ENCODE measurements around the gene MAEA.

Gene MAEA

DNA sequence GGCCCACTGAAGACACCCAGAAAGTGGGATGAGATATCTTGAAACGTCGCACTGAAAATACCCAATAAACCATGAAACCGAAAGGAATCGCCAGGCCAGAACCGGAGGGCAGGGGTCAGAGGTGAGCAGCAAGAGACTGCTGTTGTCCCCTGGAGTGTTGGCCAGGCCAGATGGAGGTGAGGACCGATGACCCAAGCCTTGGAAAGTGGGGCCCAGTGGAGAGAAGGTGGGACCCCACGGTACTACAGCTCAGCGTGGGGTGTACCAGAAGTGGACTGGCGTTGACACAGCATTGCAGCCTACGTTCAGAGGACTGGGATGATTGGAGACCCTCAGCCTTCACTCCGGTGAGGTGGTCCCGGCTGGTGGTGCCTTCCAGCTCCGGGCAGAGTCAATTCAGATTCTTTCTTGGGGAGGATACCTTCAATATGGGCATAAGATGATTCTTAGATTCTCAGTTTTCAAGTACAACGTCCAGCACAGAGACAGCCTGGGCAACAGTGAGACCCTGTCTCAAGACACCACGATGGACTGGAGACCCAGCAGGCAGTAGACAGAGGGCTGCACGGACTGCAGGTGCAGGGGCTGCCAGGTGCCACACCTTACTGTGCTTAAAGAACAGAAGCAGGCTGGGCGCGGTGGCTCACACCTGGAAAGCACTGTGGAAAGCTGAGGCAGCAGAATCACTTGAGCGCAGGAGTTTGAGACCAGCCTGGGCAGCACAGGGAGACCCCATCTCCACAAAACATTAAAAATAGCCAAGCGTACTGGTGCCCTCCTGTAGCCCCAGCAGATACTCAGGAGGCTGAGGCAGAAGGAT, 23.3 kb downstream of the MAEA start:
- H3K4me3 ChIP-seq (ENCODE audit: low read length) = no peak overlapping the region
- DNase-seq (ENCODE audit: low read depth) = no peak
- TF ChIP-seq, protein P1, sequence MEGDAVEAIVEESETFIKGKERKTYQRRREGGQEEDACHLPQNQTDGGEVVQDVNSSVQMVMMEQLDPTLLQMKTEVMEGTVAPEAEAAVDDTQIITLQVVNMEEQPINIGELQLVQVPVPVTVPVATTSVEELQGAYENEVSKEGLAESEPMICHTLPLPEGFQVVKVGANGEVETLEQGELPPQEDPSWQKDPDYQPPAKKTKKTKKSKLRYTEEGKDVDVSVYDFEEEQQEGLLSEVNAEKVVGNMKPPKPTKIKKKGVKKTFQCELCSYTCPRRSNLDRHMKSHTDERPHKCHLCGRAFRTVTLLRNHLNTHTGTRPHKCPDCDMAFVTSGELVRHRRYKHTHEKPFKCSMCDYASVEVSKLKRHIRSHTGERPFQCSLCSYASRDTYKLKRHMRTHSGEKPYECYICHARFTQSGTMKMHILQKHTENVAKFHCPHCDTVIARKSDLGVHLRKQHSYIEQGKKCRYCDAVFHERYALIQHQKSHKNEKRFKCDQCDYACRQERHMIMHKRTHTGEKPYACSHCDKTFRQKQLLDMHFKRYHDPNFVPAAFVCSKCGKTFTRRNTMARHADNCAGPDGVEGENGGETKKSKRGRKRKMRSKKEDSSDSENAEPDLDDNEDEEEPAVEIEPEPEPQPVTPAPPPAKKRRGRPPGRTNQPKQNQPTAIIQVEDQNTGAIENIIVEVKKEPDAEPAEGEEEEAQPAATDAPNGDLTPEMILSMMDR (conservative IDR thresholded peaks at IDR 0.05; ENCODE audit: low read depth, low read length) = no peak

DNA sequence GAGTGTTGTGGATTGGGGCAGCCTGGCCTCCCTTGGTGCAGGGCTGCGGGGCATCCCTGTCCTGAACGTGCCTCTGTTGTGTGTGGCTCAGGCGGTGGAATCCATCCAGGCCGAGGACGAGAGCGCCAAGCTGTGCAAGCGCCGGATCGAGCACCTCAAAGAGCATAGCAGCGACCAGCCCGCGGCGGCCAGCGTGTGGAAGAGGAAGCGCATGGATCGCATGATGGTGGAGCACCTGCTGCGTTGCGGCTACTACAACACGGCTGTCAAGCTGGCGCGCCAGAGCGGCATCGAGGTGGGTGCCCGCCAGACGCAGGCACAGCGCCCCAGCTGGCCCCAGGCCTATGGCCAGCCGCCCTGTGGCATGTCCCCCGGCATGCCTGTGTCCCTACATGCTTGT, 25.6 kb downstream of the MAEA start:
- TF ChIP-seq, protein P1 (conservative IDR thresholded peaks at IDR 0.05; ENCODE audit: low read depth, low read length) = no peak
- DNase-seq (ENCODE audit: low read depth) = no peak
- H3K4me3 ChIP-seq (ENCODE audit: low read length) = no peak overlapping the region

DNA sequence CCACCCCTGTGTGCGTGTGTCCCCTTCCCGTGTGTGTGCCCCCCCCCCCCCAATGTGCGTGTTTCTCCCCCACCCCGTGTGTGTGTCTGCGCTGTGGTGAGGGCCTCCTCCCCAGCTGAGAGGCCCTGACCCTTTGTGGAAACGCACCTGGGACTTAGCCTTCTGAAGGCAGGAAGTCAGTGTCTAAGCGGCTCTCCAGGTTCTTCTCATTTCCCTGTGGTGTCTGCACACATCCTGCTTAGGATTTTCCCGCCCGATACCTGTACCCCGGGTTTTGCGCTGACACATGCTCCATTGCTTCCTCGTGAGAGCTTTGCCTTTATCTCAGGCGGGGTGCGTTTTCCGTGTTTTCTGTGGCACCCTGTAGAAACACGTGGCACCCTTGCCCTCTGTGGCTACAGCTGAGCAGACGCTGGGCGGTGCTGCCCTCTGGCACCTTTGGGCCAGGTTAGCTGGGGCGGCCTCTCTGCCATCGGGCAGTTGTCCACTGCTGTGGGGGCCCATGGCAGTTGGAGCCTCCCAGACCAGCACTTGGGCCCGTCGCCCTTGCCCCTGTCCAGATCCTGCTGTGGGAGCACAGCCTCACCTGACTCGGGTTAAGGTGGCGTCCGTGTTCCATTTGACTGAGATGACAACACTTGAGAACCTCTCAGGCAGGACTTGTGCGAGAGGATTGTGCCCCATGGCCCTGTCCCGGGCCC, 26.3 kb downstream of the MAEA start:
- DNase-seq (ENCODE audit: low read depth) = no peak
- H3K4me3 ChIP-seq (ENCODE audit: low read length) = no peak overlapping the region
- TF ChIP-seq, protein P1 (conservative IDR thresholded peaks at IDR 0.05; ENCODE audit: low read depth, low read length) = no peak

DNA sequence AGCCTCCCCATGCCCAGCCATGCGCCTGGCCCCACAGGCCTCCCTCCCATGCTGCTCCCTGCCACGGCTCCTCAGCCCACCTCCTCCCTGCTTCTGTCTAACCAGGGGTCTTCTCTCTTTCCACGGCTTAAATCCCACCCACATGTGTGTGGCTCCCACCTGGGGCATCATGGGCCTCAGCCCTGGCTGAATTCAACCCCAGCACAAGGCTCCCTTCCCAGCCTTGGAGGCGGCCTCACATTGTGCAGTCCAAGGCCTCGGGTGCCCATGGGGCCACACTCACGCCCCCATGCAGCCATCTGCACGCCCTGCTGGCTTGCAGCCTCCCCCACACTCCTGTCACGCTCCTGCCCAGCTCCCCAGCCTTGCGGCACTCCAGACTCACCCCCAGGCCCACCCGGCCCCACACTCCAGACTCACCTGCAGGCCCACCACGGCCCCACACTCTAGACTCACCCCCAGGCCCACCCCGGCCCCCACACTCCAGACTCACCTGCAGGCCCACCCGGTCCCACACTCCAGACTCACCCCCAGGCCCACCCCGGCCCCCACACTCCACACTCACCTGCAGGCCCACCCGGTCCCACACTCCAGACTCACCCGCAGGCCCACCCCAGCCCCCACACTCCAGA, 27.0 kb downstream of the MAEA start:
- DNase-seq (ENCODE audit: low read depth) = no peak
- TF ChIP-seq, protein P1 (conservative IDR thresholded peaks at IDR 0.05; ENCODE audit: low read depth, low read length) = no peak

DNA sequence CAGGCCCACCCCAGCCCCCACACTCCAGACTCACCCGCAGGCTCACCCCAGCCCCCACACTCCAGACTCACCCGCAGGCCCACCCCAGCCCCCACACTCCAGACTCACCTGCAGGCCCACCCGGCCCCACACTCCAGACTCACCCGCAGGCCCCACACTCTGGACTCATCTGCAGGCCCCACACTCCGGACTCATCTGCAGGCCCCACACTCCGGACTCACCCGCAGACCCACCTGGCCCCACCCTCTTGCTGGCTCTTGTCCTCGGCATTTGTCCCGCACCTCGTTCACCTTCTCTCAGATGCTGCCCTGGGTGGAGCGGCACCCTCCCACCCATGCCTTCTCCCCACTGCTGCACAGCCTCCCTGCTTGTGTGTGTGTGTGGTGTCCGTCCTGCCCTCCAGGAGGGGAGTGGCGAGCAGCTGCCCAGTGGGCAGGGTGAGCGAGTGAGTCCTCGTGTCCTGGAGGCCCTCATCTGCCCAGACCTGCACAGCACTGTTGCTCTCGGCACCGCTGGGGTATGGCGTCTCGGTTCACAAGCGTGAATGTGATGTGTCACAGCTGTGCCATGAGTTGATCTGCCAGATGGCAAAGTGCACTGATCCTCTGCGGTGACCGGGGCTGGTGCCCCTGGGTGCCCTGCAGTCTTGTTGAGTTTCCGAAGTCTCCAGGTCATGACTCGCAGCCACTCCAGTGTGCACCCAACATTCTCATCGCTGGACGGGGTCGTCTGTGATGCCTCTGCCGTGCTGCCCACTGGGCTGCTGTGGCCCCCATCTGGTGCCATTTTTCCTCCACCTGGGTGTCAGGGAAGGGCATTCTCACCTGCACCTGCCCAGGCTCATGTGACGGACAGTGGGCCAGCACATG, 27.7 kb downstream of the MAEA start:
- no peak overlapping the region for H3K4me3 ChIP-seq (ENCODE audit: low read length)
- TF ChIP-seq, protein P1 (conservative IDR thresholded peaks at IDR 0.05; ENCODE audit: low read depth, low read length) = no peak
- DNase-seq (ENCODE audit: low read depth) = no peak

More for the DNA sequence above, 27.0 kb downstream of the MAEA start:
- H3K4me3 ChIP-seq (ENCODE audit: low read length) = no peak overlapping the region

DNA sequence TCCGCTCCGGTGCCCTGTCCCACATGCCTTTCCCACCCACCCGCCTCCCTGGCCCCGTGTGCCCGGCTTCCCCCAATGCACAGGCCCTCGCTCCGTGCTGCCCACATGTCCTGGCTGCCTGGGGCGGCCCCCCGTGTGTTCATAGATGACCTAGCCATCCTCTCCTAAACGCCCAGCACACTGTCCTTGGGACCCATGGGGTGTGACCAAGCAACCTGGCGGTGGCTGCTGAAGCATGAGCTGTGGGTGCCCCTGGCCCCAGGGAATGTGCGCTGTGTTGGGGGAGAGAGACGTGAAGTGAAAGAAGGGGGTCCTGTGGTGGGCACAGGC, 28.3 kb downstream of the MAEA start:
- no peak overlapping the region for H3K4me3 ChIP-seq (ENCODE audit: low read length)
- no peak for DNase-seq (ENCODE audit: low read depth)
- TF ChIP-seq, protein P1 (conservative IDR thresholded peaks at IDR 0.05; ENCODE audit: low read depth, low read length) = no peak
